ENCODE data around the gene LHX4.

DNA sequence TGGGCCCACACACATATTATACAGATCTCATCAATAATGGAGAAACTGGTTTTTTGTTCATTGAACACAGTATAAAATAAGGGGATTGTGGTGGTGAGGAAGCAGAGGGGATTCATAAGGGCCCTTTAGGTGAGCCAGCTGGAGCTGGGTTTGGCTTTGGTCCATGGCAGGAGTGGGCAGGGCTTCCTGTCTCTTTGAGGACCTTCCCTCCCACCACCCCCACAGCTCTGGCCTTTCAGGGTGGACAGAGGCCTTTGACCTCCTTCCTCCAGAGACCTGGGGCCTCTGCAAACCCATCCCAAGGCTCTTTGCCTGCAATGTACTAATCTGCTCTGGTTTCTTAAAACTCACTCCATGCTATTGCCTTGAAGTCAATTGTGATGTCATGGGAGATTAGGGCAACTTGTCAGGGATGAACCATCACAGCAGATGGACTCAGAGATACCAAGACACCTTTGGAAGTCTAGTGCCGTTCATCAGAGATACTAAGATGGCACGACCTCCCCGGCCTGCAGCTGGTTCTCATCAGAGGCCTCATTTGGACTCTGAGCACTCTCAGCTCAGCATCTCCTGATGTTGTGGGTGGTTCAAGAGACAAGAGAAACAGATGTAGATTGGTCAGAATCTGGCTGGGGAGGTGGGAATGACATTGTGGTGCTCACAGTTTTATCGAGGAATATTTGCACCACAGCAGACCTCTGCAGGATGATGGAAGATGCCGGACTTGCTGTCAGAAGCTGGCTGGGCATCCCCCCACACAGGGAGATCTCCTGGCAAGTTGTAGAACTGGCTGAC, 37.9 kb downstream of the LHX4 start:
- TF ChIP-seq, protein P1, sequence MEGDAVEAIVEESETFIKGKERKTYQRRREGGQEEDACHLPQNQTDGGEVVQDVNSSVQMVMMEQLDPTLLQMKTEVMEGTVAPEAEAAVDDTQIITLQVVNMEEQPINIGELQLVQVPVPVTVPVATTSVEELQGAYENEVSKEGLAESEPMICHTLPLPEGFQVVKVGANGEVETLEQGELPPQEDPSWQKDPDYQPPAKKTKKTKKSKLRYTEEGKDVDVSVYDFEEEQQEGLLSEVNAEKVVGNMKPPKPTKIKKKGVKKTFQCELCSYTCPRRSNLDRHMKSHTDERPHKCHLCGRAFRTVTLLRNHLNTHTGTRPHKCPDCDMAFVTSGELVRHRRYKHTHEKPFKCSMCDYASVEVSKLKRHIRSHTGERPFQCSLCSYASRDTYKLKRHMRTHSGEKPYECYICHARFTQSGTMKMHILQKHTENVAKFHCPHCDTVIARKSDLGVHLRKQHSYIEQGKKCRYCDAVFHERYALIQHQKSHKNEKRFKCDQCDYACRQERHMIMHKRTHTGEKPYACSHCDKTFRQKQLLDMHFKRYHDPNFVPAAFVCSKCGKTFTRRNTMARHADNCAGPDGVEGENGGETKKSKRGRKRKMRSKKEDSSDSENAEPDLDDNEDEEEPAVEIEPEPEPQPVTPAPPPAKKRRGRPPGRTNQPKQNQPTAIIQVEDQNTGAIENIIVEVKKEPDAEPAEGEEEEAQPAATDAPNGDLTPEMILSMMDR (IDR thresholded peaks at IDR 0.05; ENCODE audit: low read length) = no peak
- TF ChIP-seq EZH2 (IDR thresholded peaks at IDR 0.05; ENCODE audit: borderline replicate concordance, low read length) = no peak
